Measurements from ENCODE around the gene SLC25A3. TPM values are rescaled to one million over a fixed set of nuclear protein-coding genes. Genes with fewer than 3 reads are reported as not detected.
A peak's percentile ranks its signal among the peaks of the same experiment; 100 is the strongest.

The SLC25A3 gene
- polyA plus RNA-seq, 3 donors: 325 to 453 (median 342) TPM

DNA sequence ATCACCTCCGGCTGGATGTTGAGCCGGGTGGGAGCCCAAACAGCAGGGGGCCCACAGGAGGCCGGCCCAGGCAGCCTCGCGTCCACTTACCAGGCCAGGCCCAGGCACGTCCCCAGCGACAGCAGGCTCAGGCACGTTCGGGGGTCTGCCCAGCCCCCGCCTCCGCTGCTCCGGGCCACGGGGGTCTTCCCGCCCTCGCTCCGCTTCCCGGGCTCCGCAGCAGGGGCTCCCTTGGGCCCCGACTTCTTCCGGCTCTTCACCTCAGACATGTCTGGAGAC is 50.9 kb downstream of the SLC25A3 start:
- Mint-ChIP-seq H3K27me3 (ENCODE audit: low read depth in 3 of 3) (no peaks in the 10 kb centered on the region), H3K4me1 (peaks cover 63% of the 10 kb centered on the region), H3K4me3 (peak overlapping the region; percentile 96 to 97), H3K27ac (peak overlapping the region; percentile 86 to 96 (median 93)), H3K9me3 (no peaks in the 10 kb centered on the region), H3K36me3 (peaks cover 16 to 17% of the 10 kb centered on the region in 2 donors)
- peak overlapping the region; percentile 89 for H3K4me2 ChIP-seq (replicated peaks; ENCODE audit: extremely low read depth, low read length, poor library complexity, severe bottlenecking)
- no peaks in the 10 kb centered on the region for H3K9me3 ChIP-seq (replicated peaks in 1 of 2; ENCODE audit: control insufficient read depth in 1 of 2, insufficient read depth in 1 of 2, low read length in 2 of 2)
- peaks cover 12 to 21% of the 10 kb centered on the region in 2 donors for H3K36me3 ChIP-seq (replicated peaks in 1 of 2; ENCODE audit: control insufficient read depth in 1 of 2, insufficient read depth in 2 of 2, low read length in 2 of 2)
- H3K4me1 ChIP-seq (ENCODE audit: control insufficient read depth in 1 of 2, insufficient read depth in 2 of 2, low read length in 2 of 2): peaks cover 51 to 63% of the 10 kb centered on the region in 2 donors
- H3K4me3 ChIP-seq (replicated peaks in 1 of 3; ENCODE audit: low read depth in 2 of 3, low read length in 3 of 3): peak overlapping the region; percentile 87 to 100 (median 99)
- intact Hi-C loops (cut with micrococcal nuclease): loop anchor here (2.0 to 5.0 kb wide), 2 partner anchors 37 to 50 kb away; no protein-coding TSS in a partner anchor
- H2AFZ ChIP-seq (ENCODE audit: insufficient read depth, low read depth, low read length, poor library complexity, severe bottlenecking): peak overlapping the region; percentile 84
- H3K79me2 ChIP-seq (ENCODE audit: insufficient read depth, low read length): peaks cover 100% of the 10 kb centered on the region
- H4K20me1 ChIP-seq (ENCODE audit: insufficient read depth, low read length): peaks cover 43% of the 10 kb centered on the region
- peak overlapping the region; percentile 85 for H3K9ac ChIP-seq (ENCODE audit: insufficient read depth, low read length, poor library complexity, severe bottlenecking)
- DNase-seq: no peak
- H3K27me3 ChIP-seq (ENCODE audit: control insufficient read depth in 2 of 2, insufficient read depth in 2 of 2, low read length in 2 of 2): no peaks in the 10 kb centered on the region
- peak overlapping the region; percentile 71 to 91 for H3K27ac ChIP-seq (ENCODE audit: low read depth in 1 of 2, low read length in 2 of 2)
- TF ChIP-seq, protein P1, sequence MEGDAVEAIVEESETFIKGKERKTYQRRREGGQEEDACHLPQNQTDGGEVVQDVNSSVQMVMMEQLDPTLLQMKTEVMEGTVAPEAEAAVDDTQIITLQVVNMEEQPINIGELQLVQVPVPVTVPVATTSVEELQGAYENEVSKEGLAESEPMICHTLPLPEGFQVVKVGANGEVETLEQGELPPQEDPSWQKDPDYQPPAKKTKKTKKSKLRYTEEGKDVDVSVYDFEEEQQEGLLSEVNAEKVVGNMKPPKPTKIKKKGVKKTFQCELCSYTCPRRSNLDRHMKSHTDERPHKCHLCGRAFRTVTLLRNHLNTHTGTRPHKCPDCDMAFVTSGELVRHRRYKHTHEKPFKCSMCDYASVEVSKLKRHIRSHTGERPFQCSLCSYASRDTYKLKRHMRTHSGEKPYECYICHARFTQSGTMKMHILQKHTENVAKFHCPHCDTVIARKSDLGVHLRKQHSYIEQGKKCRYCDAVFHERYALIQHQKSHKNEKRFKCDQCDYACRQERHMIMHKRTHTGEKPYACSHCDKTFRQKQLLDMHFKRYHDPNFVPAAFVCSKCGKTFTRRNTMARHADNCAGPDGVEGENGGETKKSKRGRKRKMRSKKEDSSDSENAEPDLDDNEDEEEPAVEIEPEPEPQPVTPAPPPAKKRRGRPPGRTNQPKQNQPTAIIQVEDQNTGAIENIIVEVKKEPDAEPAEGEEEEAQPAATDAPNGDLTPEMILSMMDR (IDR thresholded peaks at IDR 0.05): no peak
- 0% methylated on average over 20 of the region's 20 CpGs for WGBS (ENCODE audit: insufficient coverage)

DNA sequence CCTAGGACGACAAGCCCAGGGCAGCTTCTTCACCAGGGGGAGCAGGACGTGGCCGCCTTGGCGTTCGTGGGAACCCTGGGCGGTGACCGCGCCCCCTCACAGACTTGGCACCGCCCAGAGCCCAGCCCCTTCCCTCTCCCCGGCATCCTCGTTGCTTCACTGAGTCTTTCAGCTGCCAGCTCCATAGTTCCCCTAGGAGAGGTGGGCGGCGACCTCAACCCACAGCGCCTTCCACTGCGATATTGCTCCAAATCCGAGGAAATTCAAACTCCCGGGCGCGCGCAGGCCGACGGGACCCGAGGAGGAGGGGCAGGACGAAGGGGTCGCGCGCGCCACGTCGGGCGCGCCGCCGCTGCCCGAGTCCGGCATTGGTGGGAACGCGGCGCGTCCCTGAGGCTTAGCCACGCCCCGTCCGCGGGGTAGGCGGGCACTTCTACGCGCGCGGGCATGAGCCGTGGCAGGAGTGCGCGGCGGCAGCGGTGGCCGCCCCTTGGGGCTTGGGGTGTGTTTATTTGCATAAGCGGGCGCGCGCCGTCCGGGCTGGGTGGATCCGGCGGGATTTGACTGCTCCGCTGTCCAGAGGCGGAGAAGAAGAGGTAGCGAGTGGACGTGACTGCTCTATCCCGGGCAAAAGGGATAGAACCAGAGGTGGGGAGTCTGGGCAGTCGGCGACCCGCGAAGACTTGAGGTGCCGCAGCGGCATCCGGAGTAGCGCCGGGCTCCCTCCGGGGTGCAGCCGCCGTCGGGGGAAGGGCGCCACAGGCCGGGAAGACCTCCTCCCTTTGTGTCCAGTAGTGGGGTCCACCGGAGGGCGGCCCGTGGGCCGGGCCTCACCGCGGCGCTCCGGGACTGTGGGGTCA is 51.5 kb downstream of the SLC25A3 start, which contains the start of the genes APAF1 and IKBIP:
APAF1 (plus strand) TSS at position 579 of the 860 bp plus-strand sequence. CDS start 3,070 bp downstream, outside the sequence.
IKBIP (minus strand) TSS at position 77 of the 860 bp plus-strand sequence. CDS start 87 bp downstream, outside the sequence.
- Mint-ChIP-seq H3K4me1 (peaks cover 64% of the 10 kb centered on the region), H3K9me3 (no peaks in the 10 kb centered on the region)

More for the DNA sequence above, 51.5 kb downstream of the SLC25A3 start, which contains the start of the genes APAF1 and IKBIP:
- Histone ChIP-seq H3K27ac (ENCODE audit: low read depth in 1 of 2, low read length in 2 of 2) (peak within 1 kb of the TSS; percentile 71 to 91), H3K79me2 (ENCODE audit: insufficient read depth, low read length) (peaks cover 100% of the 10 kb centered on the region), H3K4me1 (ENCODE audit: control insufficient read depth in 1 of 2, insufficient read depth in 2 of 2, low read length in 2 of 2) (peaks cover 47 to 57% of the 10 kb centered on the region in 2 donors), H2AFZ (ENCODE audit: insufficient read depth, low read depth, low read length, poor library complexity, severe bottlenecking) (peak within 1 kb of the TSS; percentile 84), H3K27me3 (ENCODE audit: control insufficient read depth in 2 of 2, insufficient read depth in 2 of 2, low read length in 2 of 2) (no peaks in the 10 kb centered on the region), H3K4me3 (replicated peaks in 1 of 3; ENCODE audit: low read depth in 2 of 3, low read length in 3 of 3) (peak within 1 kb of the TSS; percentile 87 to 100 (median 99)), H3K9me3 (replicated peaks in 1 of 2; ENCODE audit: control insufficient read depth in 1 of 2, insufficient read depth in 1 of 2, low read length in 2 of 2) (no peaks in the 10 kb centered on the region), H3K9ac (ENCODE audit: insufficient read depth, low read length, poor library complexity, severe bottlenecking) (peak within 1 kb of the TSS; percentile 85), H3K36me3 (replicated peaks in 1 of 2; ENCODE audit: control insufficient read depth in 1 of 2, insufficient read depth in 2 of 2, low read length in 2 of 2) (peaks cover 18 to 26% of the 10 kb centered on the region in 2 donors), H3K4me2 (replicated peaks; ENCODE audit: extremely low read depth, low read length, poor library complexity, severe bottlenecking) (peak within 1 kb of the TSS; percentile 89), H4K20me1 (ENCODE audit: insufficient read depth, low read length) (peaks cover 49% of the 10 kb centered on the region)
- H3K36me3 Mint-ChIP-seq: peaks cover 22 to 23% of the 10 kb centered on the region in 2 donors
- TF ChIP-seq, protein P1 (IDR thresholded peaks at IDR 0.05): no peak
- intact Hi-C loops (cut with micrococcal nuclease): loop anchor here (2.0 to 5.0 kb wide), 3 partner anchors 38 to 53 kb away; partner anchors contain the start of gene SLC25A3 (in 1 of the 2)
- under 1% methylated on average over 87 of the region's 91 CpGs for WGBS (ENCODE audit: insufficient coverage)
- no peaks in the 10 kb centered on the region for H3K27me3 Mint-ChIP-seq (ENCODE audit: low read depth in 3 of 3)
- peak within 1 kb of the TSS; percentile 90 to 96 (median 95) for H3K27ac Mint-ChIP-seq
- H3K4me3 Mint-ChIP-seq: peak within 1 kb of the TSS; percentile 97 to 99
- peak; percentile 92 to 96 (median 94) for DNase-seq

Data from CD14-positive monocyte (primary cell).